HEK293 (cell line): ENCODE results near the gene PDE9A.

Experiments
- CTCF ChIA-PET: fragments of 350-600 bp; formaldehyde crosslinking; extraction: SDS; loops from one replicate; lab custom pipeline; 2021; ENCODE audit warnings: antibody characterized with exemption; lab: Yijun Ruan, JAX
- POLR2A ChIA-PET: fragments of 300-600 bp; formaldehyde crosslinking; extraction: SDS; loops from one replicate; lab custom pipeline; 2020; ENCODE audit warnings: antibody characterized with exemption, inconsistent platforms; lab: Yijun Ruan, JAX
- H3K27ac ChIP-seq: fragments of 200-500 bp; sonication (Bioruptor generic); 2 replicates; pipeline ENCODE4 v1.5.1; 2014; ENCODE audit warnings: low read depth, low read length, control low read depth, inconsistent platforms; ENCODE audit errors: extremely low read depth
- H3K36me3 ChIP-seq, 2 experiments: fragments of 200-500 bp in 1 of 2; sonication (Bioruptor generic) in 1 of 2; 1 replicate in 1 of 2; 2 replicates in 1 of 2; pipeline ENCODE4 v1.5.1; 2014 to 2017; ENCODE audit warnings: inconsistent platforms in 2 of 2, low read length in 2 of 2; ENCODE audit not compliant: control insufficient read depth in 2 of 2, insufficient read depth in 1 of 2
- H3K4me1 ChIP-seq: fragments of 200-500 bp; sonication (Bioruptor generic); 2 replicates; pipeline ENCODE4 v1.5.1; 2014; ENCODE audit warnings: mild to moderate bottlenecking, low read length, inconsistent platforms; ENCODE audit not compliant: control insufficient read depth, insufficient read depth
- H3K4me3 ChIP-seq: 2 replicates; pipeline ENCODE4 v1.5.1; 2011; ENCODE audit warnings: low read depth, mild to moderate bottlenecking, control low read depth, low read length, moderate library complexity
- H3K9me3 ChIP-seq: fragments of 200-500 bp; sonication (Bioruptor generic); 2 replicates; pipeline ENCODE4 v1.5.1; 2014; ENCODE audit warnings: low read depth, low read length, inconsistent platforms; ENCODE audit not compliant: control insufficient read depth, insufficient read depth
- OSR2 ChIP-seq: fragments of 450-650 bp; formaldehyde crosslinking; IDR thresholded peaks from 2 replicates; pipeline ENCODE4 v1.5.1; 2016; ENCODE audit warnings: missing biosample characterization, missing genetic modification characterization
- PATZ1 ChIP-seq: fragments of 450-650 bp; formaldehyde crosslinking; IDR thresholded peaks from 2 replicates; pipeline ENCODE4 v1.5.1; 2016; ENCODE audit warnings: missing biosample characterization, missing genetic modification characterization
- ZBTB44 ChIP-seq: fragments of 450-650 bp; IDR thresholded peaks from 2 replicates; pipeline ENCODE4 v1.5.1; 2018; ENCODE audit warnings: missing biosample characterization, mild to moderate bottlenecking, missing genetic modification characterization
- ZNF112 ChIP-seq: fragments of 450-650 bp; formaldehyde crosslinking; IDR thresholded peaks from 2 replicates; pipeline ENCODE4 v1.5.0; 2017; ENCODE audit warnings: missing biosample characterization, missing genetic modification characterization
- ZNF354C ChIP-seq: fragments of 450-650 bp; formaldehyde crosslinking; IDR thresholded peaks from 2 replicates; pipeline ENCODE4 v1.5.1; 2016; ENCODE audit warnings: missing biosample characterization, missing genetic modification characterization, low read depth, borderline replicate concordance
- ZNF449 ChIP-seq: fragments of 450-650 bp; formaldehyde crosslinking; IDR thresholded peaks from 2 replicates; pipeline ENCODE4 v1.5.1; 2017; ENCODE audit warnings: missing biosample characterization, mild to moderate bottlenecking, missing genetic modification characterization, moderate library complexity
- ZNF488 ChIP-seq: fragments of 450-650 bp; formaldehyde crosslinking; IDR thresholded peaks from 2 replicates; pipeline ENCODE4 v1.5.1; 2016; ENCODE audit warnings: missing biosample characterization, missing genetic modification characterization
- ZNF664 ChIP-seq: fragments of 450-650 bp; formaldehyde crosslinking; IDR thresholded peaks from 2 replicates; pipeline ENCODE4 v1.5.1; 2016; ENCODE audit warnings: missing biosample characterization, missing genetic modification characterization
- ZNF677 ChIP-seq: fragments of 450-650 bp; IDR thresholded peaks from 2 replicates; pipeline ENCODE4 v1.5.0; 2018; ENCODE audit warnings: missing biosample characterization, mild to moderate bottlenecking, missing genetic modification characterization, moderate library complexity
- ZSCAN23 ChIP-seq: fragments of 450-650 bp; formaldehyde crosslinking; IDR thresholded peaks from 2 replicates; pipeline ENCODE4 v1.5.1; 2016; ENCODE audit warnings: missing biosample characterization, missing genetic modification characterization
- TF ChIP-seq, protein P1 (sequence below): fragments of 450-650 bp; formaldehyde crosslinking; IDR thresholded peaks from 2 replicates; pipeline ENCODE4 v1.5.1; 2016; ENCODE audit warnings: missing biosample characterization, missing genetic modification characterization

Gene PDE9A

GRCh38 chr21:42777757-42778344 is 124.4 kb downstream of the PDE9A start:
- no peak overlapping the region for H3K4me3 ChIP-seq
- peaks cover 2% of the 10 kb centered on the region; the same call in 1 of the 2 replicates for H3K4me1 ChIP-seq
- ChIA-PET POLR2A (no interaction called here), CTCF (no interaction called here)
- H3K27ac ChIP-seq, result no peak overlapping the region
- H3K36me3 ChIP-seq, result peaks cover 0 to 10% of the 10 kb centered on the region in 2 experiments; a peak in 2 of 3 replicates
- TF ChIP-seq ZBTB44 (tag by site-specific recombination) (no peak), OSR2 (tag by site-specific recombination) (no peak), ZNF664 (tag by site-specific recombination) (no peak), ZNF677 (tag by site-specific recombination) (no peak), ZNF488 (tag by site-specific recombination) (no peak), ZNF112 (tag by site-specific recombination) (no peak), ZNF354C (tag by site-specific recombination) (no peak)
- H3K9me3 ChIP-seq, result no peaks in the 10 kb centered on the region

DNA sequence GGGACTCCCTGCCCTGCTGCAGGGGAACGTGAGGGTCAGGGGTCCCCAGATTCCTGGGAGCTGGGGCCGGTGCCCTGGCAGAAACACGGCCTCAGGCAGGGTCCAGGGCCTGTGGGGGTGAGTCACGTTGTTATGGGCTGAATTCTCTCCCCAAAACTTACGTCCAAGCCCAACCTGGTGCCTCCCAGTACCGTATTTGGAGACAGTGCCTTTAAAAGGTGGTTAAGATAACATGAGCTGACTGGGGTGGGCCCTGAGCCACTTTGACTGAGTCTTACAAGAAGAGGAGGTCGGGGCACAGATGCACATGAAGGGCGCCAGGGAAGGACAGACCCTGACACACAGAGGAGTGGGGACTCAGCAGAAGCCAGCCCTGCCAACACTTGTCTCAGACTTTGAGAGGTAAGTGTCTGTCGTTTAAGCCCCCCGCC is 126.0 kb downstream of the PDE9A start:
- POLR2A ChIA-PET, result no interaction called here
- no peak overlapping the region for H3K4me3 ChIP-seq

More for the DNA sequence above, 126.0 kb downstream of the PDE9A start:
- Histone ChIP-seq H3K9me3 (no peaks in the 10 kb centered on the region), H3K4me1 (peaks cover 2% of the 10 kb centered on the region; the same call in 1 of the 2 replicates), H3K27ac (no peak overlapping the region)
- TF ChIP-seq ZNF449 (tag by site-specific recombination), result peak; percentile 75; the same call in 1 of the 2 replicates
- no peak for TF ChIP-seq ZSCAN23
- TF ChIP-seq, protein P1, sequence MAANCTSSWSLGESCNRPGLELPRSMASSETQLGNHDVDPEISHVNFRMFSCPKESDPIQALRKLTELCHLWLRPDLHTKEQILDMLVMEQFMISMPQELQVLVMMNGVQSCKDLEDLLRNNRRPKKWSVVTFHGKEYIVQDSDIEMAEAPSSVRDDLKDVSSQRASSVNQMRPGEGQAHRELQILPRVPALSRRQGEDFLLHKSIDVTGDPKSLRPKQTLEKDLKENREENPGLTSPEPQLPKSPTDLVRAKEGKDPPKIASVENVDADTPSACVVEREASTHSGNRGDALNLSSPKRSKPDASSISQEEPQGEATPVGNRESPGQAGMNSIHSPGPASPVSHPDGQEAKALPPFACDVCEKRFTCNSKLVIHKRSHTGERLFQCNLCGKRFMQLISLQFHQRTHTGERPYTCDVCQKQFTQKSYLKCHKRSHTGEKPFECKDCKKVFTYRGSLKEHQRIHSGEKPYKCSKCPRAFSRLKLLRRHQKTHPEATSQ (tag by site-specific recombination), result peak; percentile 55; the same call in 1 of the 2 replicates
- TF ChIP-seq PATZ1, result peak; percentile 23; the same call in 1 of the 2 replicates
- TF ChIP-seq, all 188 proteins: peak for 3
- H3K36me3 ChIP-seq, result peaks cover 0 to 7% of the 10 kb centered on the region in 2 experiments; a peak in 1 of 3 replicates
- CTCF ChIA-PET, result interaction anchor here (1.0 kb wide), 1 partner anchor 187 kb away, joined by 4 read pairs; no protein-coding TSS in a partner anchor
